HG03108 (cell line): ENCODE measurements around the gene ZBTB49.
A peak's percentile ranks its signal among the peaks of the same experiment; 100 is the strongest.
"Not testable (repeated sequence)": the region's sequence is repeated elsewhere in the genome, so short reads cannot be mapped to it uniquely, and the experiment has no call there.

Experiments
- ATAC-seq: cut with Tn5 transposase; IDR thresholded peaks from one replicate; pipeline ENCODE4 v1.9.1; 2021; ENCODE audit warnings: moderate library complexity; ENCODE audit not compliant: unreplicated experiment

Gene ZBTB49

GRCh38 chr4:4323705-4324534 is 33.9 kb downstream of the ZBTB49 start:
- ATAC-seq: no peak

- ATAC-seq: no peak
Measured at GRCh38 chr4:4325321-4325720, 35.3 kb downstream of the ZBTB49 start.

- ATAC-seq: no peak
Measured at GRCh38 chr4:4326166-4326565, 36.1 kb downstream of the ZBTB49 start.

- ATAC-seq: no peak
Measured at GRCh38 chr4:4327652-4328121, 37.6 kb downstream of the ZBTB49 start.

- ATAC-seq: no peak
Measured at GRCh38 chr4:4328206-4328605, 38.2 kb downstream of the ZBTB49 start.

GRCh38 chr4:4328840-4329239 is 38.8 kb downstream of the ZBTB49 start:
- no peak for ATAC-seq

GRCh38 chr4:4329496-4329895 is 39.4 kb downstream of the ZBTB49 start:
- no peak for ATAC-seq

GRCh38 chr4:4330794-4331193 is 40.7 kb downstream of the ZBTB49 start:
- no peak for ATAC-seq

GRCh38 chr4:4332529-4332928 is 42.5 kb downstream of the ZBTB49 start:
- no peak for ATAC-seq

GRCh38 chr4:4333265-4333706 is 43.2 kb downstream of the ZBTB49 start:
- ATAC-seq: no peak

GRCh38 chr4:4334798-4335520 is 44.9 kb downstream of the ZBTB49 start:
- ATAC-seq: peak; percentile 55

- ATAC-seq: no peak
Measured at GRCh38 chr4:4338210-4339001, 48.4 kb downstream of the ZBTB49 start.

- no peak for ATAC-seq
Measured at GRCh38 chr4:4339504-4340085, 49.5 kb downstream of the ZBTB49 start.

- no peak for ATAC-seq
Measured at GRCh38 chr4:4341861-4342650, 52.0 kb downstream of the ZBTB49 start.

GRCh38 chr4:4343038-4343437 is 53.0 kb downstream of the ZBTB49 start:
- no peak for ATAC-seq

GRCh38 chr4:4344915-4345527 is 55.0 kb downstream of the ZBTB49 start:
- peak; percentile 95 for ATAC-seq

GRCh38 chr4:4347585-4347984 is 57.5 kb downstream of the ZBTB49 start:
- ATAC-seq: no peak

- ATAC-seq: not testable (repeated sequence)
Measured at GRCh38 chr4:4348585-4348984, 58.5 kb downstream of the ZBTB49 start.

GRCh38 chr4:4349867-4350266 is 59.8 kb downstream of the ZBTB49 start:
- ATAC-seq: no peak

GRCh38 chr4:4350909-4351308 is 60.9 kb downstream of the ZBTB49 start:
- no peak for ATAC-seq
